Endothelial cell of umbilical vein (primary cell): ENCODE results near the gene LEO1. TPM values are rescaled to one million over a fixed set of nuclear protein-coding genes. Genes with fewer than 3 reads are reported as not detected.

Experiments used
- BruUV-seq: library from RNA; stranded (reverse); fragments of 400-500 nt; replicated peaks from 2 replicates; lab custom pipeline; 2021; lab: Mats Ljungman, UMichigan
- CTCF ChIA-PET: fragments of 300-600, 350-600 bp; sonication (Branson Sonifier 250); formaldehyde crosslinking; loops from one replicate; lab custom pipeline; 2021; ENCODE audit warnings: antibody characterized with exemption, inconsistent platforms; lab: Charles Lee
- POLR2A ChIA-PET: fragments of 300-600, 350-600 bp; sonication (Branson Sonifier 250); formaldehyde crosslinking; loops from one replicate; lab custom pipeline; 2021; ENCODE audit warnings: antibody characterized with exemption, inconsistent platforms; lab: Charles Lee
- DNase-seq: peaks from one replicate; pipeline ENCODE4 v3.0.0-alpha.2; 2011; ENCODE audit warnings: low read depth, low spot score
- FAIRE-seq: peaks from 2 replicates; lab custom pipeline; 2011; peaks lifted over from hg19 to GRCh38; lab: Jason Lieb, UNC
- H2AFZ ChIP-seq: 2 replicates; pipeline ENCODE4 v1.6.0; 2012; ENCODE audit warnings: low read depth, low read length, control low read depth, inconsistent platforms
- H3K27ac ChIP-seq: 2 replicates; pipeline ENCODE4 v1.5.1; 2011; ENCODE audit warnings: low read depth, mild to moderate bottlenecking, control low read depth, low read length, moderate library complexity; ENCODE audit not compliant: insufficient read depth
- H3K27me3 ChIP-seq, 2 experiments: 2 replicates each; pipeline versions ENCODE4 v1.6.0 to v1.6.1; 2011; ENCODE audit warnings: low read length in 2 of 2, mixed read lengths in 1 of 2; ENCODE audit not compliant: control insufficient read depth in 2 of 2, insufficient read depth in 2 of 2
- H3K36me3 ChIP-seq, 2 experiments: 2 replicates in 1 of 2; 3 replicates in 1 of 2; pipeline ENCODE4 v1.5.1; 2011; ENCODE audit warnings: low read length in 2 of 2, mild to moderate bottlenecking in 1 of 2, moderate library complexity in 1 of 2; ENCODE audit not compliant: control insufficient read depth in 2 of 2, insufficient read depth in 2 of 2; ENCODE audit errors: extremely low read depth in 1 of 2
- H3K4me1 ChIP-seq: 3 replicates; pipeline ENCODE4 v1.5.1; 2011; ENCODE audit warnings: mild to moderate bottlenecking, low read length; ENCODE audit not compliant: control insufficient read depth, insufficient read depth; ENCODE audit errors: extremely low read depth
- H3K4me2 ChIP-seq: 2 replicates; pipeline ENCODE4 v1.6.1; 2011; ENCODE audit warnings: low read length, control low read depth, mixed read lengths; ENCODE audit not compliant: insufficient read depth
- H3K4me3 ChIP-seq, 3 experiments: fragments of 200-600 bp in 1 of 3; sonication (generic), shearing (Covaris generic) in 1 of 3; replicated peaks in 1 of 3; 2 replicates each; pipeline ENCODE4 v1.5.1; 2011 to 2016; ENCODE audit warnings: control low read depth in 3 of 3, low read length in 3 of 3, mild to moderate bottlenecking in 2 of 3, inconsistent platforms in 1 of 3, low read depth in 1 of 3, moderate library complexity in 1 of 3; ENCODE audit not compliant: insufficient read depth in 1 of 3
- H3K79me2 ChIP-seq: 2 replicates; pipeline ENCODE4 v1.6.0; 2012; ENCODE audit warnings: low read length, inconsistent platforms; ENCODE audit not compliant: control insufficient read depth, insufficient read depth
- H3K9ac ChIP-seq: replicated peaks from 2 replicates; pipeline ENCODE3; 2011; ENCODE audit warnings: low read length, control low read depth; ENCODE audit not compliant: insufficient read depth; ENCODE audit errors: extremely low read depth
- H3K9me1 ChIP-seq: replicated peaks from 3 replicates; pipeline ENCODE4 v1.6.0; 2011; ENCODE audit warnings: mild to moderate bottlenecking, low read length; ENCODE audit not compliant: control insufficient read depth, insufficient read depth; ENCODE audit errors: extremely low read depth
- H3K9me3 ChIP-seq: replicated peaks from 2 replicates; pipeline ENCODE4 v1.5.1; 2012; ENCODE audit warnings: low read length, inconsistent platforms; ENCODE audit not compliant: control insufficient read depth, insufficient read depth
- H4K20me1 ChIP-seq: replicated peaks from 2 replicates; pipeline ENCODE3; 2011; ENCODE audit warnings: mild to moderate bottlenecking, low read length; ENCODE audit not compliant: control insufficient read depth, insufficient read depth; ENCODE audit errors: extremely low read depth
- EZH2 ChIP-seq: IDR thresholded peaks from 2 replicates; pipeline ENCODE4 v1.6.1; 2012; ENCODE audit warnings: borderline replicate concordance, low read depth, mild to moderate bottlenecking, moderate library complexity, low read length, inconsistent platforms; ENCODE audit not compliant: severe bottlenecking
- FOS ChIP-seq: IDR thresholded peaks from 2 replicates; pipeline ENCODE4 v1.6.1; 2011; ENCODE audit warnings: mild to moderate bottlenecking, low read length, moderate library complexity, borderline replicate concordance; ENCODE audit not compliant: insufficient read depth
- GATA2 ChIP-seq: IDR thresholded peaks from 2 replicates; pipeline ENCODE4 v1.7.0; 2011; ENCODE audit warnings: low read depth, mild to moderate bottlenecking, moderate library complexity, mixed read lengths, low read length; ENCODE audit not compliant: insufficient read length, insufficient read depth
- JUN ChIP-seq: IDR thresholded peaks from 2 replicates; pipeline ENCODE4 v1.6.1; 2011; ENCODE audit warnings: borderline replicate concordance, low read depth; ENCODE audit not compliant: insufficient read length, insufficient read depth
- MYC ChIP-seq: IDR thresholded peaks from one replicate; pipeline ENCODE4 v1.6.1; 2011; ENCODE audit warnings: mild to moderate bottlenecking, low read depth, low read length
- POLR2A ChIP-seq: IDR thresholded peaks from 2 replicates; pipeline ENCODE4 v1.6.1; 2012; ENCODE audit warnings: low read depth, mild to moderate bottlenecking, control low read depth, low read length
- POLR2AphosphoS5 ChIP-seq: IDR thresholded peaks from 2 replicates; pipeline ENCODE4 v1.6.1; 2012; ENCODE audit warnings: low read depth, mild to moderate bottlenecking, control low read depth, low read length, moderate library complexity; ENCODE audit not compliant: insufficient read depth
- dilution Hi-C: fragments of 300-500 bp; cut with MboI; formaldehyde crosslinking; loops from one replicate; pipeline ENCODE4 v1.15.0; 2019; ENCODE audit warnings: low sequenced_read_pairs; ENCODE audit not compliant: extremely low pct_ligation_motif_present
- intact Hi-C: fragments of 100-400 bp; cut with micrococcal nuclease; formaldehyde crosslinking; loops from one replicate; pipeline ENCODE4 v1.10.0; 2022
- polyA plus RNA-seq, 4 experiments: library from polyadenylated mRNA; depleted of rRNA in 3 of 4; stranded (reverse) in 3 of 4; unstranded in 1 of 4; fragments of >200 nt; gene quantifications; 2 replicates each; pipeline versions ENCODE4 v1.2.1 to v1.2.3, GENCODE V29; 2011 to 2012; ENCODE audit warnings: missing spikeins in 1 of 4
- total RNA-seq: library from RNA; stranded (reverse); gene quantifications from 2 replicates; pipeline ENCODE4 v1.2.3, GENCODE V29; 2021
- TF ChIP-seq, protein P1 (sequence below), 2 donors: IDR thresholded peaks; 1 replicate in 1 of 2; 2 replicates in 1 of 2; pipeline ENCODE4 v1.5.1; 2011; ENCODE audit warnings: low read length in 2 of 2, mild to moderate bottlenecking in 2 of 2, moderate library complexity in 2 of 2, control low read depth in 1 of 2, inconsistent platforms in 1 of 2, low read depth in 1 of 2; ENCODE audit not compliant: insufficient read depth in 1 of 2; ENCODE audit errors: extremely low read depth in 1 of 2
- TF ChIP-seq, protein P2 (sequence below): IDR thresholded peaks from 2 replicates; pipeline ENCODE4 v1.6.1; 2011; ENCODE audit not compliant: insufficient read depth, insufficient read length

LEO1 gene
- total and polyA plus RNA-seq, 2 donors (not counting 3 experiments of a cell fraction or from before 2014, with no cell fraction given) = 1.3 to 28.0 TPM

- Histone ChIP-seq H3K4me2 (no peak overlapping the region), H3K9me3 (no peaks in the 10 kb centered on the region), H3K27me3 (no peaks in the 10 kb centered on the region), H3K27ac (no peak overlapping the region), H3K4me1 (peaks cover 12% of the 10 kb centered on the region), H2AFZ (no peak overlapping the region), H3K9ac (no peak overlapping the region), H4K20me1 (no peaks in the 10 kb centered on the region), H3K36me3 (no peaks in the 10 kb centered on the region), H3K9me1 (no peaks in the 10 kb centered on the region), H3K4me3 (no peak overlapping the region), H3K79me2 (peaks cover 27% of the 10 kb centered on the region)
- intact Hi-C loops = no loop called here
- ChIA-PET POLR2A (no interaction called here), CTCF (interaction anchor here (0.6 kb wide), 2 partner anchors 253 to 257 kb away, joined by 4 to 5 read pairs; no protein-coding TSS in a partner anchor)
- TF ChIP-seq MYC (no peak), POLR2AphosphoS5 (no peak), FOS (no peak)
- TF ChIP-seq, protein P1, sequence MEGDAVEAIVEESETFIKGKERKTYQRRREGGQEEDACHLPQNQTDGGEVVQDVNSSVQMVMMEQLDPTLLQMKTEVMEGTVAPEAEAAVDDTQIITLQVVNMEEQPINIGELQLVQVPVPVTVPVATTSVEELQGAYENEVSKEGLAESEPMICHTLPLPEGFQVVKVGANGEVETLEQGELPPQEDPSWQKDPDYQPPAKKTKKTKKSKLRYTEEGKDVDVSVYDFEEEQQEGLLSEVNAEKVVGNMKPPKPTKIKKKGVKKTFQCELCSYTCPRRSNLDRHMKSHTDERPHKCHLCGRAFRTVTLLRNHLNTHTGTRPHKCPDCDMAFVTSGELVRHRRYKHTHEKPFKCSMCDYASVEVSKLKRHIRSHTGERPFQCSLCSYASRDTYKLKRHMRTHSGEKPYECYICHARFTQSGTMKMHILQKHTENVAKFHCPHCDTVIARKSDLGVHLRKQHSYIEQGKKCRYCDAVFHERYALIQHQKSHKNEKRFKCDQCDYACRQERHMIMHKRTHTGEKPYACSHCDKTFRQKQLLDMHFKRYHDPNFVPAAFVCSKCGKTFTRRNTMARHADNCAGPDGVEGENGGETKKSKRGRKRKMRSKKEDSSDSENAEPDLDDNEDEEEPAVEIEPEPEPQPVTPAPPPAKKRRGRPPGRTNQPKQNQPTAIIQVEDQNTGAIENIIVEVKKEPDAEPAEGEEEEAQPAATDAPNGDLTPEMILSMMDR (IDR thresholded peaks at IDR 0.05; ENCODE audit: extremely low read depth in 1 of 2, insufficient read depth in 1 of 2, low read depth in 1 of 2, low read length in 2 of 2) = no peak
- dilution Hi-C loops = no loop called here
- BruUV-seq = no TSS peak
- FAIRE-seq = peak; percentile 8
- DNase-seq = no peak
Measured at GRCh38 chr15:51973775-51974174, 2.2 kb upstream of the LEO1 start.

GRCh38 chr15:51973220-51973619, 1.6 kb upstream of the LEO1 start:
- Histone ChIP-seq H3K9me1 (no peaks in the 10 kb centered on the region), H2AFZ (no peak overlapping the region), H4K20me1 (no peaks in the 10 kb centered on the region), H3K27me3 (no peaks in the 10 kb centered on the region), H3K4me1 (peaks cover 12% of the 10 kb centered on the region), H3K9ac (no peak overlapping the region), H3K9me3 (no peaks in the 10 kb centered on the region), H3K4me3 (no peak overlapping the region), H3K36me3 (no peaks in the 10 kb centered on the region), H3K4me2 (no peak overlapping the region), H3K27ac (no peak overlapping the region), H3K79me2 (peaks cover 31% of the 10 kb centered on the region)
- FAIRE-seq (peak; percentile 59), DNase-seq (no peak)
- CTCF ChIA-PET = interaction anchor here (2.2 to 2.7 kb wide), 2 partner anchors 8 to 105 kb away, joined by 11 to 23 read pairs; no protein-coding TSS in a partner anchor
- dilution Hi-C loops = no loop called here
- intact Hi-C loops = no loop called here
- no TSS peak for BruUV-seq
- POLR2A ChIA-PET = interaction anchor here (3.0 kb wide), 1 partner anchor 8 kb away, joined by 16 read pairs; no protein-coding TSS in a partner anchor
- TF ChIP-seq POLR2A (no peak), MYC (no peak), GATA2 (no peak), POLR2AphosphoS5 (no peak), FOS (no peak), EZH2 (no peak), JUN (no peak)
- TF ChIP-seq, protein P2, sequence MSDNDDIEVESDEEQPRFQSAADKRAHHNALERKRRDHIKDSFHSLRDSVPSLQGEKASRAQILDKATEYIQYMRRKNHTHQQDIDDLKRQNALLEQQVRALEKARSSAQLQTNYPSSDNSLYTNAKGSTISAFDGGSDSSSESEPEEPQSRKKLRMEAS = no peak
- TF ChIP-seq, protein P1 (IDR thresholded peaks at IDR 0.05; ENCODE audit: extremely low read depth in 1 of 2, insufficient read depth in 1 of 2, low read depth in 1 of 2, low read length in 2 of 2) = no peak
